ENCODE data around the gene TSBP1. TPM values are rescaled to one million over a fixed set of nuclear protein-coding genes. Genes with fewer than 3 reads are reported as not detected.

The TSBP1 gene
- total RNA-seq, 4 donors from 2014 or later, result not detected

GRCh38 chr6:32391505-32391904 is 19.8 kb upstream of the TSBP1 start:
- intact Hi-C loops (cut with DNase I; ENCODE audit: low total_unique reads), result no loop called here
- no peaks in the 10 kb centered on the region for H3K9me3 ChIP-seq
- no peak overlapping the region for H3K27ac ChIP-seq
- no peaks in the 10 kb centered on the region for H3K36me3 ChIP-seq
- H3K4me1 ChIP-seq, result no peaks in the 10 kb centered on the region
- no peaks in the 10 kb centered on the region for H3K27me3 ChIP-seq
- TF ChIP-seq CTCF (IDR thresholded peaks at IDR 0.05), result no peak
- no peak for TF ChIP-seq POLR2A (IDR thresholded peaks at IDR 0.05)
- no peak overlapping the region for H3K4me3 ChIP-seq
- DNase-seq, result no peak

DNA sequence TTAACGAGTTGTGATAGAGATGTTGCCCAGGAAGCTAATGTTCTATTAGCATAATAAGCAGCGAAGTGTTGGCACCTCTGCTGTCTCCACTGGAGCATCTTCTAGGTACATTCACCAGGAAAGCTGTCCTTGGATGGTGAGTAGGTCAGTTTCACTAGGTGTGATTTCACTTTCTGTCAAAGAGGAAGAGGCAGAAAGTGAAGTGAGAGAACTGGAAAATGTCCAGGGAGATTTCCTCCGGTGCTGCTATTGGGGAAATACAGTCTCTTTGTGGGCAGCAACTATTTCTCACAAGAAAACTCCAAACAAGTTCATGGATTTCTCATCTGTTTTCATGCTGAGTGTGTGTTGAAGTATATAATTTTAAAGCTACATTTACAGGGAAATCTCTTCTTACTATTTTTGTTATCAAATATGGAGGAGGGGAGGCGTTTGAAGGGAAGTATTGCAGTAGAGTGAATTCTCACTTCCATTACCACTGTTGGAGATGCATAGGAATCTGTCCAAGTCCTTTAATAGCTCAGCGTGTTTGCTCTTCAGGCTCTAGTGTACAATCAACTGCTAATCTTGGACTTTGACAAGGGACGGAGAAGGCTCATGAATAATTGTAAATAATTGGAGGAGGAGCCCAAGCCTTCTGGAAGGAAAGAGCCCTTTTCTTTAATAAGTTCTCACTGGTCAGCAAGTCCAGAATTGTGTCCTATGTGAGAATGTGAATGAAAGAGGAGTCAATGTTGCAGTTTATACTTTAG is 16.1 kb upstream of the TSBP1 start:
- no peaks in the 10 kb centered on the region for H3K36me3 ChIP-seq
- H3K27ac ChIP-seq, result no peak overlapping the region
- no peaks in the 10 kb centered on the region for H3K27me3 ChIP-seq
- intact Hi-C loops (cut with DNase I; ENCODE audit: low total_unique reads), result no loop called here
- H3K9me3 ChIP-seq, result no peaks in the 10 kb centered on the region
- DNase-seq, result no peak
- H3K4me3 ChIP-seq, result no peak overlapping the region
- TF ChIP-seq CTCF (IDR thresholded peaks at IDR 0.05), result no peak
- no peak for TF ChIP-seq POLR2A (IDR thresholded peaks at IDR 0.05)
- H3K4me1 ChIP-seq, result no peaks in the 10 kb centered on the region

DNA sequence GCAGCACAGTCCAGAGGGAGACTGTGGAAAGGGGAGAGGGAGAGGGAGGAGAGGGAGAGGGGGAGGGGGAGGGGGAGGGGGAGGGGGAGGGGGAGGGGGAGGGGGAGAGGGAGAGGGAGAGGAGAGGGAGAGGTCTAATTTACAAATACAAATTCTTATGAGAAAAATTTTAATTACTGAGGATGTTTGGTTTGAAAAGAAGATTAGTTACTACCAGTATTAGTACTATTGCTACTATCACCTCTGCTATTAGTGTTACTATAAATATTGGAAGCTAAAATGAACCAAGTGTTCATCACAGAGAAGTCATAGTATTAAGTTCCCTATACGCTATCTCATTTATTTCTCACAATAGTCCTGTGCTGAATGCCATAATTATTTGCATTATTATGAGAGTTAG is 14.3 kb upstream of the TSBP1 start:
- no peak overlapping the region for H3K27ac ChIP-seq
- no peak overlapping the region for H3K4me3 ChIP-seq
- TF ChIP-seq POLR2A (IDR thresholded peaks at IDR 0.05), result no peak
- no peak for TF ChIP-seq CTCF (IDR thresholded peaks at IDR 0.05)
- no peaks in the 10 kb centered on the region for H3K36me3 ChIP-seq
- no peaks in the 10 kb centered on the region for H3K27me3 ChIP-seq
- no peaks in the 10 kb centered on the region for H3K9me3 ChIP-seq
- no peaks in the 10 kb centered on the region for H3K4me1 ChIP-seq
- no peak for DNase-seq
- intact Hi-C loops (cut with DNase I; ENCODE audit: low total_unique reads), result no loop called here

DNA sequence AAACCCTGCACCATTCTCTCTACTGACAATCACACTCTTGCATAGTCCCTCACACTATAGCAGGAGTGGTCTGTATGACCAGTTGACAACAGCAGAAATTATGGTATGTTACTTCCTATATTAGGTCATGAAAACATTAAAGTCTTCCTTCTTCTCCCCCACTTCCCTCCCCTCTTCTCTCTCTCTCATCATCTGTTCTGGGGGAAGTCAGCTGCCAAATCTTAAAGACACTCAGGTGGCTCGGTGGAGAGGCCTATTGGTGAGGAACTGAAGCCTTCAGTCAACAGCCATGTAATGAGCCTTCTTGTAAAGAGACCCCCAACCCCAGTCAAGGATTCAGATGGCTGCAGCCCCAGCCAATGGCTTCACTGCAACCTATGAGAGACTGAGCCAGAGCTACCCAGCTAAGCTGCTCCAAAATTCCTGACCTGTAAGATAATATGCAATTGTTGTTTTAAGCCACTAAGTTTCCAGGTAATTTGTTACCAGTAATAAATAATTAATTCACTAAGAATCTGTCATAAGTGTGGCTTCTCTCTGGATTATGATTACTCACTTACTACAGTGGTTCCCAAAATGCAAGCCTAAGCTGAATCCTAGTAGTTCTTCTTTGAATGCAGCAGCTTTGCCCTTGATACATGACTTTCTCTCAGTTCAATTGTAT is 11.2 kb upstream of the TSBP1 start:
- no peaks in the 10 kb centered on the region for H3K36me3 ChIP-seq
- no peaks in the 10 kb centered on the region for H3K27me3 ChIP-seq
- H3K27ac ChIP-seq, result no peak overlapping the region
- no peak for TF ChIP-seq CTCF (IDR thresholded peaks at IDR 0.05)
- no peak for TF ChIP-seq POLR2A (IDR thresholded peaks at IDR 0.05)
- no peaks in the 10 kb centered on the region for H3K9me3 ChIP-seq
- no peak overlapping the region for H3K4me3 ChIP-seq
- intact Hi-C loops (cut with DNase I; ENCODE audit: low total_unique reads), result no loop called here
- no peak for DNase-seq
- H3K4me1 ChIP-seq, result no peaks in the 10 kb centered on the region

DNA sequence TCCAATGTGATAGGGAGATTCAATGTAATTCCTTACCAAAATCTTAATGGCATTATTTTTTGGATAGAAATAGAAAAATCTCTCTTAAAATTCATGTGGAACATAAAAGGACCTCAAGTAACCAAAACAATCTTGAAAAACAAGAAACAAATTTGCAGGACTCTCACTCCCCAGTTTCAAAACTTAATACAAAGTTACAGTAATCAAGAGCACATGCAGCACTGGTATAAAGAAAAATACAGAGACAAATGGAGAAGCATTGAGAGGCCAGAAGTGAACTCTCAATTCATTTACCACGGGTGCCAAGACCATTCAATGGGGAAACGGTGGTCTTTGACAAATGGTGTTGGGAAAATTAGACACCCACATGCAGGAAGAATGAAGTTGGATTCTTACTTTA is 7.8 kb upstream of the TSBP1 start:
- no peak for DNase-seq
- intact Hi-C loops (cut with DNase I; ENCODE audit: low total_unique reads), result no loop called here
- no peak overlapping the region for H3K27ac ChIP-seq
- no peak overlapping the region for H3K4me3 ChIP-seq
- no peaks in the 10 kb centered on the region for H3K27me3 ChIP-seq
- H3K4me1 ChIP-seq, result no peaks in the 10 kb centered on the region
- no peaks in the 10 kb centered on the region for H3K36me3 ChIP-seq
- no peak for TF ChIP-seq POLR2A (IDR thresholded peaks at IDR 0.05)
- TF ChIP-seq CTCF (IDR thresholded peaks at IDR 0.05), result no peak
- no peaks in the 10 kb centered on the region for H3K9me3 ChIP-seq
